GM18519 (cell line): ENCODE results near the gene HIVEP3.

Experiments used
- ATAC-seq: cut with Tn5 transposase; IDR thresholded peaks from one replicate; pipeline ENCODE4 v1.9.1; 2021; ENCODE audit warnings: mild to moderate bottlenecking, moderate library complexity; ENCODE audit not compliant: unreplicated experiment, low FRiP score

HIVEP3 gene

GRCh38 chr1:41853907-41854306, 64.8 kb downstream of the HIVEP3 start:
- no peak for ATAC-seq

- ATAC-seq = no peak
Observed at GRCh38 chr1:41852091-41852490, 66.6 kb downstream of the HIVEP3 start.

- ATAC-seq = no peak
Observed at GRCh38 chr1:41851589-41851988, 67.1 kb downstream of the HIVEP3 start.

- no peak for ATAC-seq
Observed at GRCh38 chr1:41850029-41850428, 68.7 kb downstream of the HIVEP3 start.

GRCh38 chr1:41849211-41849759, 69.4 kb downstream of the HIVEP3 start:
- no peak for ATAC-seq

- no peak for ATAC-seq
Observed at GRCh38 chr1:41848216-41848952, 70.3 kb downstream of the HIVEP3 start.

- ATAC-seq = no peak
Observed at GRCh38 chr1:41847733-41848132, 71.0 kb downstream of the HIVEP3 start.

- no peak for ATAC-seq
Observed at GRCh38 chr1:41846625-41847405, 71.9 kb downstream of the HIVEP3 start.

GRCh38 chr1:41844781-41845272, 73.9 kb downstream of the HIVEP3 start:
- no peak for ATAC-seq

- ATAC-seq = no peak
Observed at GRCh38 chr1:41844255-41844654, 74.5 kb downstream of the HIVEP3 start.

GRCh38 chr1:41842993-41843755, 75.5 kb downstream of the HIVEP3 start:
- ATAC-seq = no peak

- ATAC-seq = no peak
Observed at GRCh38 chr1:41842326-41842725, 76.4 kb downstream of the HIVEP3 start.

- ATAC-seq = no peak
Observed at GRCh38 chr1:41840592-41841246, 78.0 kb downstream of the HIVEP3 start.

- ATAC-seq = no peak
Observed at GRCh38 chr1:41838266-41838665, 80.5 kb downstream of the HIVEP3 start.

GRCh38 chr1:41837691-41838090, 81.0 kb downstream of the HIVEP3 start:
- ATAC-seq = no peak

- no peak for ATAC-seq
Observed at GRCh38 chr1:41835485-41835884, 83.2 kb downstream of the HIVEP3 start.

- ATAC-seq = no peak
Observed at GRCh38 chr1:41833519-41834000, 85.2 kb downstream of the HIVEP3 start.

GRCh38 chr1:41830726-41831125, 88.0 kb downstream of the HIVEP3 start:
- no peak for ATAC-seq

GRCh38 chr1:41827991-41828570, 90.6 kb downstream of the HIVEP3 start:
- no peak for ATAC-seq

GRCh38 chr1:41823471-41823870, 95.3 kb downstream of the HIVEP3 start:
- ATAC-seq = no peak
